Vagina (tissue), 2 donors: Measurements from ENCODE around the gene ATG3.

Experiments
- CTCF ChIP-seq, 3 experiments: fragments of 450-650 bp in 2 of 3; fragments of 200-600 bp in 1 of 3; sonication (generic) in 1 of 3; IDR thresholded peaks; one replicate each; pipeline ENCODE4 v1.5.1; 2017 to 2019; ENCODE audit warnings: antibody characterized with exemption in 3 of 3, mild to moderate bottlenecking in 2 of 3, moderate library complexity in 2 of 3
- POLR2A ChIP-seq, 2 donors: fragments of 450-650 bp; IDR thresholded peaks; one replicate each; pipeline ENCODE4 v1.6.1; 2017; ENCODE audit warnings: antibody characterized with exemption in 2 of 2, mild to moderate bottlenecking in 2 of 2, moderate library complexity in 2 of 2
- POLR2AphosphoS5 ChIP-seq, 2 donors: sonication (generic); formaldehyde crosslinking; IDR thresholded peaks; one replicate each; pipeline ENCODE4 v1.9.0; 2017; ENCODE audit warnings: antibody characterized with exemption in 2 of 2, mild to moderate bottlenecking in 2 of 2, low read depth in 1 of 2; ENCODE audit not compliant: insufficient read depth in 1 of 2

GRCh38 chr3:112579697-112580096 lies 17.9 kb upstream of the ATG3 start:
- TF ChIP-seq POLR2A (IDR thresholded peaks at IDR 0.05): no peak
- TF ChIP-seq CTCF (IDR thresholded peaks at IDR 0.05): no peak
- no peak for TF ChIP-seq POLR2AphosphoS5 (IDR thresholded peaks at IDR 0.05; ENCODE audit: insufficient read depth in 1 of 2, low read depth in 1 of 2)
